Left ventricle myocardium superior (tissue), 1 donor: ENCODE data around the gene CD69. TPM values are rescaled to one million over a fixed set of nuclear protein-coding genes. Genes with fewer than 3 reads are reported as not detected.

Source experiments
- total RNA-seq: library from RNA; stranded (reverse); fragmentation: NEBNext Ultra II Directional; extraction: Animal tissue kit (Norgen Biotek cat#: 25700); gene quantifications from one replicate; pipeline ENCODE4 v1.2.1, GENCODE V29; 2021
- donor health status: DM: no; HTN: yes; CAD: no; lungs with severe emphysema.

The CD69 gene
- total RNA-seq, 1 donor from 2014 or later, result 1.1 TPM

Other genes with a start within 250 kb of the CD69 start
- 0.30 TPM for gene KLRB1, start 153.0 kb downstream of the CD69 start, total RNA-seq
- gene CLEC2D, start 91.2 kb downstream of the CD69 start, total RNA-seq, result 4.2 TPM
- not detected for gene CLECL1, start 27.8 kb downstream of the CD69 start, total RNA-seq
- gene KLRF1, start 66.6 kb upstream of the CD69 start, total RNA-seq, result 0.55 TPM
- 3.7 TPM for gene CLEC2B, start 108.5 kb upstream of the CD69 start, total RNA-seq
- gene KLRF2, start 120.6 kb upstream of the CD69 start, total RNA-seq, result not detected
- not detected for gene CLEC2A, start 171.5 kb upstream of the CD69 start, total RNA-seq
- 4.9 TPM for gene CLEC12A, start 210.5 kb upstream of the CD69 start, total RNA-seq
- gene CLEC1B, start 238.2 kb upstream of the CD69 start, total RNA-seq, result not detected
- not detected for gene CLEC12B, start 249.7 kb upstream of the CD69 start, total RNA-seq